GM12878 (cell line): ENCODE results near the gene TRABD2A. TPM values are rescaled to one million over a fixed set of nuclear protein-coding genes. Genes with fewer than 3 reads are reported as not detected.

Experiments
- ATAC-seq: fragments of 200-7000 bp; cut with Tn5 transposase; 3 replicates; pipeline ENCODE4 v1.9.1; 2020; ENCODE audit warnings: mild to moderate bottlenecking, moderate library complexity
- BruUV-seq: library from RNA; stranded (reverse); fragments of 400-500 nt; replicated peaks from 2 replicates; lab custom pipeline; 2021; lab: Mats Ljungman, UMichigan
- CTCF ChIA-PET: fragments of 300-600 bp; sonication (Branson Sonifier 250); formaldehyde crosslinking; extraction: SDS; loops from one replicate; lab custom pipeline; 2021; ENCODE audit warnings: inconsistent platforms; lab: Yijun Ruan, JAX
- POLR2A ChIA-PET: fragments of 350-600 bp; formaldehyde crosslinking; extraction: SDS; loops from one replicate; lab custom pipeline; 2021; ENCODE audit warnings: inconsistent platforms; lab: Charles Lee
- RAD21 ChIA-PET: fragments of 300-600 bp; sonication (Branson Sonifier 250); formaldehyde crosslinking; loops from one replicate; lab custom pipeline; 2023; ENCODE audit warnings: antibody characterized with exemption; ENCODE audit not compliant: unreplicated experiment; lab: Charles Lee
- SMC1A ChIA-PET: fragments of 300-600 bp; sonication (Branson Sonifier 250); formaldehyde crosslinking; loops from one replicate; lab custom pipeline; 2023; ENCODE audit not compliant: unreplicated experiment, uncharacterized antibody; lab: Charles Lee
- DNase-seq: peaks from one replicate; pipeline ENCODE4 v3.0.0-alpha.2; 2011; ENCODE audit warnings: low read depth, low spot score
- FAIRE-seq: peaks from 3 replicates; lab custom pipeline; 2011; peaks lifted over from hg19 to GRCh38; lab: Jason Lieb, UNC
- H2AFZ ChIP-seq: 2 replicates; pipeline ENCODE4 v1.6.0; 2011; ENCODE audit warnings: low read depth, low read length, control low read depth; ENCODE audit not compliant: control insufficient read depth
- H3K27ac ChIP-seq: 2 replicates; pipeline ENCODE4 v1.5.1; 2011; ENCODE audit warnings: control low read depth; ENCODE audit not compliant: control insufficient read depth, insufficient read depth
- H3K27me3 ChIP-seq, 2 experiments: replicated peaks in 1 of 2; 2 replicates each; pipeline versions ENCODE4 v1.6.0 to v1.6.1; 2011; ENCODE audit warnings: low read length in 1 of 2; ENCODE audit not compliant: control insufficient read depth in 2 of 2, insufficient read depth in 2 of 2
- H3K36me3 ChIP-seq, 2 experiments: 2 replicates each; pipeline ENCODE4 v1.5.1; 2011; ENCODE audit warnings: low read length in 1 of 2; ENCODE audit not compliant: control insufficient read depth in 2 of 2, insufficient read depth in 2 of 2
- H3K4me1 ChIP-seq: 2 replicates; pipeline ENCODE4 v1.6.1; 2011; ENCODE audit warnings: mild to moderate bottlenecking, low read length, moderate library complexity, mixed read lengths; ENCODE audit not compliant: control insufficient read depth, insufficient read depth
- H3K4me2 ChIP-seq: 2 replicates; pipeline ENCODE4 v1.6.0; 2011; ENCODE audit warnings: control low read depth; ENCODE audit not compliant: control insufficient read depth, insufficient read depth
- H3K4me3 ChIP-seq: fragments of 200-600 bp; sonication (generic); 2 replicates; pipeline ENCODE4 v1.5.1; 2016
- H3K79me2 ChIP-seq: 2 replicates; pipeline ENCODE4 v1.6.0; 2011; ENCODE audit warnings: low read length; ENCODE audit not compliant: control insufficient read depth, insufficient read depth
- H3K9ac ChIP-seq: 2 replicates; pipeline ENCODE4 v1.8.0; 2011; ENCODE audit warnings: low read length, control low read depth, mixed read lengths; ENCODE audit not compliant: control insufficient read depth, insufficient read depth
- H3K9me3 ChIP-seq: replicated peaks from 3 replicates; pipeline ENCODE4 v1.5.1; 2011; ENCODE audit warnings: mild to moderate bottlenecking, low read length; ENCODE audit not compliant: control insufficient read depth, insufficient read depth
- H4K20me1 ChIP-seq: 2 replicates; pipeline ENCODE4 v1.6.0; 2011; ENCODE audit not compliant: control insufficient read depth, insufficient read depth
- CBX5 ChIP-seq: sonication (generic); IDR thresholded peaks from 2 replicates; pipeline ENCODE4 v1.6.1; 2016; ENCODE audit warnings: low read depth, moderate library complexity, mild to moderate bottlenecking, inconsistent platforms
- JUNB ChIP-seq: IDR thresholded peaks from 2 replicates; pipeline ENCODE4 v1.6.1; 2016; ENCODE audit warnings: antibody characterized with exemption, mild to moderate bottlenecking
- NRF1 ChIP-seq: conservative IDR thresholded peaks from 2 replicates; pipeline ENCODE4 v1.6.1; 2011; ENCODE audit warnings: mild to moderate bottlenecking, low read depth, low read length, improper control_type of control experiment
- SMAD5 ChIP-seq: IDR thresholded peaks from 2 replicates; pipeline ENCODE4 v1.6.1; 2016; ENCODE audit warnings: antibody characterized with exemption, low read depth
- ZNF207 ChIP-seq: fragments of 450-650 bp; IDR thresholded peaks from 2 replicates; pipeline ENCODE4 v1.6.1; 2014; ENCODE audit warnings: antibody characterized with exemption, mild to moderate bottlenecking, borderline replicate concordance
- WGBS: methylation state at CpG from one replicate; pipeline ENCODE4 v1.1.6; 2016; ENCODE audit warnings: low lambda C conversion rate; ENCODE audit not compliant: insufficient replicate concordance, insufficient coverage; ENCODE audit errors: missing lambda C conversion rate; 5-methylcytosine and 5-hydroxymethylcytosine counted together
- in situ Hi-C: fragments of 300-500 bp; cut with MboI; formaldehyde crosslinking; loops from 9 replicates; pipeline ENCODE4 v1.14.3; 2018; ENCODE audit warnings: mixed read lengths
- intact Hi-C: fragments of 100-400 bp; cut with micrococcal nuclease; formaldehyde crosslinking; loops from one replicate; pipeline ENCODE4 v1.14.2; 2022; ENCODE audit not compliant: unreplicated experiment
- polyA plus RNA-seq, 11 experiments: library from polyadenylated mRNA; depleted of rRNA in 4 of 11; unstranded in 6 of 11; stranded (reverse) in 5 of 11; fragments of >200 nt; fragmentation: Nextera tagmentation in 4 of 11; fragmentation: Illumina TruSeq in 1 of 11; extraction: Ambion mirVana in 4 of 11; extraction: Trizol in 1 of 11; gene quantifications; 1 replicate in 1 of 11; 2 replicates in 10 of 11; pipeline versions ENCODE4 v1.2.1 to v1.2.3, GENCODE V29; 2011 to 2016; ENCODE audit warnings: inconsistent platforms in 2 of 11, missing spikeins in 2 of 11, low read depth in 1 of 11
- total RNA-seq, 4 experiments: library from RNA; depleted of rRNA in 3 of 4; stranded (reverse); fragments of >200 nt in 3 of 4; fragmentation: Illumina TruSeq in 1 of 4; extraction: Trizol in 1 of 4; gene quantifications; 2 replicates each; pipeline versions ENCODE4 v1.2.1 to v1.2.3, GENCODE V29; 2013 to 2021

TRABD2A gene
- total and polyA plus RNA-seq, 10 of the 15 experiments (the other 5 are each of a cell fraction or from before 2014, with no cell fraction given): 1.4 to 7.6 (median 4.1) TPM

- no peak for TF ChIP-seq ZNF207
- TF ChIP-seq CBX5: no peak
- no peak for TF ChIP-seq NRF1
Measured at GRCh38 chr2:84914334-84914733, 33.5 kb upstream of the TRABD2A start (continued).

- H4K20me1 ChIP-seq: no peaks in the 10 kb centered on the region
- no peak overlapping the region for H2AFZ ChIP-seq
- H3K9me3 ChIP-seq: no peaks in the 10 kb centered on the region; the same call in 2 of the 3 replicates
- no peak overlapping the region for H3K9ac ChIP-seq
- in situ Hi-C loops (no loop called here), intact Hi-C loops (no loop called here)
- ATAC-seq (no peak), FAIRE-seq (no peak), DNase-seq (no peak)
- no peak overlapping the region for H3K4me3 ChIP-seq
- no peaks in the 10 kb centered on the region for H3K27me3 ChIP-seq
- no peak overlapping the region for H3K27ac ChIP-seq
- H3K4me1 ChIP-seq: peaks cover 13% of the 10 kb centered on the region
- H3K36me3 ChIP-seq: no peaks in the 10 kb centered on the region
- ChIA-PET CTCF (interaction anchor here (1.2 to 2.8 kb wide), 2 partner anchors 13 to 105 kb away, joined by 3 to 8 read pairs; no protein-coding TSS in a partner anchor), SMC1A (interaction anchor here (1.0 to 1.1 kb wide), 2 partner anchors 8 to 32 kb away, joined by 3 to 5 read pairs; no protein-coding TSS in a partner anchor), POLR2A (interaction anchor here (0.7 to 0.9 kb wide), 2 partner anchors 9 to 11 kb away, joined by 3 read pairs; no protein-coding TSS in a partner anchor)
- no peak overlapping the region for H3K4me2 ChIP-seq
- no TSS peak for BruUV-seq
- 100% methylated on average over 4 of the region's 4 CpGs for WGBS
- H3K79me2 ChIP-seq: no peaks in the 10 kb centered on the region
- TF ChIP-seq SMAD5 (no peak), JUNB (no peak)
- TF ChIP-seq, all 136 proteins: peak for 0
- RAD21 ChIA-PET: interaction anchor here (1.0 kb wide), 1 partner anchor 44 kb away, joined by 3 read pairs; no protein-coding TSS in a partner anchor
Measured at GRCh38 chr2:84912984-84913383, 32.1 kb upstream of the TRABD2A start.
